Endometrial microvascular endothelial cells (primary cell): ENCODE measurements around the gene CALM1. TPM values are rescaled to one million over a fixed set of nuclear protein-coding genes. Genes with fewer than 3 reads are reported as not detected.
"Not testable (repeated sequence)": the region's sequence is repeated elsewhere in the genome, so short reads cannot be mapped to it uniquely, and the experiment has no call there.

Source experiments
- in situ Hi-C: cut with HindIII; loops from 2 replicates; pipeline ENCODE4 v1.10.0; 2017; ENCODE audit warnings: low sequenced_read_pairs, low pct_unique_long_range_greater_than_20kb; ENCODE audit errors: inconsistent ontology term
- total RNA-seq: library from RNA; depleted of rRNA; stranded (reverse); fragments of >200 nt; gene quantifications from one replicate; pipeline ENCODE4 v1.2.3, GENCODE V29; 2015; ENCODE audit errors: inconsistent ontology term

Gene CALM1
- total RNA-seq, 1 donor from 2014 or later: 452 TPM

GRCh38 chr14:90382491-90383125 is 14.2 kb upstream of the CALM1 start:
- in situ Hi-C loops: no loop called here

DNA sequence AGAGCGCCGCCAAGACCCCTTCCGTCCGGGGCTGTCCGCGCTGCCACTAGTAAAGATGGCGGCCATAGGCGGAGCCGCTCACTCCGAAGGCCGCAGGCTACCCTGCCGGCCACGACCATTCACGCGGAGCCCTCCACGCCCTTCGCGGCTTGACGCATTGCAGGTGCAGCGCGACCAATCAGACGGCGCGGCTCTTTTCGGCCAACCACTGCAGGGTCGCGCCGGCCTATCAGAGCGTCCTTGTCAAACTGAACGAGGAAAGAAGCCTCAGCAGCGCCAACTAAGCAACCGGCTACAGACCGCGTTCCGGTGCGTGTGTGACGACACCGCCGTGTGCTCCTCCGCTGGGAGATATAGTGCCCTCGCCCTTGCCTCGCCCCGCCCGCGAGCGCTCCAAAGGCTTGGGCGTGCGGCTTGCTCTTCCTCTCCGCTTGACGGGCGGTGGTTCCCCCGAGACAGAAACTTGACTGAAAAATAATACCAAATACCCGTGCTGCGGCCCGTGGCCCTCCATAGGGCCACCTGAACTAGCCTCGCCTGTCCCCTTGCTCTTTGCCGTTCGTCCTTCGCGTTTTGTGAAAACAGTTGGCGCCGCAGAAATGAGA is 13.6 kb upstream of the CALM1 start:
- in situ Hi-C loops: no loop called here

- in situ Hi-C loops: no loop called here
Measured at GRCh38 chr14:90383731-90384542, 12.9 kb upstream of the CALM1 start.

DNA sequence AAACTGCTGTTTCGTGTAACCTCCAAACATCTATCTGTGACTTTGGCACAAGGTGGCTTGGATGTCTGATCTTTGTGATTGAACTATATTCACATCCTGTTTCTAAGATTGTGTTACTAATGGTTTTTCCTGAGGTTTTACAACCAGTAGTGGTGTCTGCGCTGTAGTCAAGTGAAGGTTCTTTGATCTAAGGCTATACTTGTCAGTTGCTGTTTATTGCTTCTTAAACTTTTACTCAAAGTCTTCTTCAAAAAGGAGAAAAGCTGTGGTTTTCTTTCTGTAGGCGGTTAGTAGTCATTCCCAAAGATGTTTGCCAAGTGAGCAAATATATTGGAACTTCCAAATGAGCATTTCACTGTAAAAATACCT is 12.3 kb upstream of the CALM1 start:
- in situ Hi-C loops: no loop called here

DNA sequence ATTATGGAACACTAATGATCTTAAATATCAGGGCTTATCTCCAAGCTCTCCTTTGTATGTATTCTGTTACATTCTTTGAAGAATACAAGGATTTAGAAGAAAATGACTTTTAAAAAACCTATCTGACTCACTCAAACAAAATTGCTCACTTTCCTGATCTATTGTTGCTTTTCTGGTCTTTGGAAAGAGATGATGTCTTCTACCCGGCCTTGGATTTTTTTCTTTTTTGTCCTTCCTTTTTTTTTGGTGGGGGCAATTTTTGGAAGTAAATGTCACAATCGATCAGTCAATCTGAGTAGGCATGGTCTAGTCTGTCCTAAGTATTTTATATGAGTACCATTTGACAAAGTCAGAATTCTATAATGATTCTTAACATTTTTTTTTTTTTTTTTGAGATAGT is 10.5 kb upstream of the CALM1 start:
- in situ Hi-C loops: no loop called here

DNA sequence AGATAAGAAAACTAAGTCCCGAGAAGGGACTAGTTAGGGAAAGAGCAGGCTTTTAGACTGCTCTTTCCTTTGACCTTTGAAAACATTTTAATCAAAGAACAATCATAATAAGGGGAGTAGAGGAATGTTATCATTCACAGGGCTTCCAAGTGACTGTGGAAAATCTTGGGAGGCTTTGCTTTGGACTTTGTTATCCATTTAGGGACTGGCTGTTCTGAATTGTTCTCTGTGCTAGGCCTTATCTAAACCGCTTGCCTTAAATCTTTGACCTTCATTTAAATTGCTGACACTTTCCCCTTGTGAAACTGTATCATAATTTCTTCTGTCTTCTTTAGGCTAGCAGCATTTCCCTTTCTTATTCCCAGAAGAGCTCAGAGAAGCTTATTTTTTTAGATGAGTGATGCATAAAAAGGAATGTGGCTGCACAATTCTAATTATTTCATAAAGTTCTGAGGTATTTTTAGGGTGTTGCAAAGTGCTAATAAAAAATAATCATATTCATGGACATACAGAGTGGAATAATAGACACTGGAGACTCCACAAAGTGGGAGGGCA is 9.5 kb upstream of the CALM1 start:
- in situ Hi-C loops: no loop called here

GRCh38 chr14:90388437-90388836 is 8.4 kb upstream of the CALM1 start:
- in situ Hi-C loops: no loop called here

- in situ Hi-C loops: no loop called here
Measured at GRCh38 chr14:90388982-90389381, 7.8 kb upstream of the CALM1 start.

GRCh38 chr14:90393966-90394365 is 2.9 kb upstream of the CALM1 start:
- in situ Hi-C loops: no loop called here

DNA sequence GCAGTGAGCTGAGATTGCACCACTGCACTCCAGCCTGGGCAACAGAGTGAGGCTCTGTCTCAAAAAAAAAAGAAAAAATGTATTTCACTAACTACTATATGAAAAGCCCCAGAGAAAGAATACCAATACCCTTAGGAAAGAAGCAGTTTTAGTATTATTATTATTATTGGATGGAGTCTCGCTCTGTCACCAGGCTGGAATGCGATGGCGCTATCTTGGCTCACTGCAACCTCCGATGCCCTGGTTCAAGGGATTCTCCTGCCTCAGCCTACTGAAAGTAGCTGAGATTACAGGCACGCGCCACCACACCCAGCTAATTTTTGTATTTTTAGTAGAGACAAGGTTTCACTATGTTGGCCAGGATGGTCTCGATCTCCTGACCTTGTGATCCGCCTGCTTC is 2.0 kb upstream of the CALM1 start:
- in situ Hi-C loops: not testable (repeated sequence)

DNA sequence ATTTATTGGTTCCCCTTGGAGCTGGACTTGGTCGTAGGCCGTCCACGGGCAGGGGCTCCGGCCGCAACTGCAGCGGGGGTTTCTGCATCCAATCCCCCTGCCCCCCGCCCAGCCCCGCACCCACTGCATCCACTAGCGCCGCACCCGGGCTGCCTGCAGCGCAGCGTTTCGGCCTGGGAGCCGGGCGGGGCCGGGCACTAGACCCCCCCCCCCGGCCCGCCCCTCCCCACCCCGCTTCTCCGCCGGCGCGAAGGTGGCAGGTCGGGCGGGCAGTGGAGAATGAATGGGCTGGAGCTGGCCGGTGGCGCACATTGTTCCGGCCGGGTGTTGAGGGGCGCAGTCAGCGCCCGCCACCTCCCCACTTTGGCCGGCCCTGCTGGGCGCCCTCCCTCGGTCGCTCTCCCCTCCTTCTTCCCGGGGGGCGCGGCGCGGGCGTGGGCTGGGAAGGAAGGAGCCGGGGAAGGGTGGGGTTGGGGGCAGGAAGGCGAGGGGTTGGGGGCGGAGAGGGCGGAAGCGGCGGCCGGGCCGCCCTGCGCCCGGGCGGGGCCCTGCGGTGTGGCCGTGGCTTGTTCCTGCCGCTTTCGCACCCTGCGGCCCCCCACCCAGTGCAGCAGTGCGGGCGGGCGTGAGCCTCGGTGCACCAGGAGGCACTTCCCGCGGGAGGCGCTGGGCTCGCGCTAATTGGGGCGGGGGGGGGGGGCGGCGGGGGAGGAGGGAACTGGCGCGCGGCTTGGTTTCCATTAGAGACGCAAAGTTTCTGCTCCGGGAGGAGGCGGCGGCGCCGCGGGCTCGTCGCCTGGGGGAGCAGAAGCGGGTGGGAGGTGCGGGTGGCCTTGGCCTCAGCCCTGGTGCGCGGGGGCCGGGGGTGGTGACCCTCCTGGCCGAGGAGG is 841 bp downstream of the CALM1 start:
- in situ Hi-C loops: no loop called here

DNA sequence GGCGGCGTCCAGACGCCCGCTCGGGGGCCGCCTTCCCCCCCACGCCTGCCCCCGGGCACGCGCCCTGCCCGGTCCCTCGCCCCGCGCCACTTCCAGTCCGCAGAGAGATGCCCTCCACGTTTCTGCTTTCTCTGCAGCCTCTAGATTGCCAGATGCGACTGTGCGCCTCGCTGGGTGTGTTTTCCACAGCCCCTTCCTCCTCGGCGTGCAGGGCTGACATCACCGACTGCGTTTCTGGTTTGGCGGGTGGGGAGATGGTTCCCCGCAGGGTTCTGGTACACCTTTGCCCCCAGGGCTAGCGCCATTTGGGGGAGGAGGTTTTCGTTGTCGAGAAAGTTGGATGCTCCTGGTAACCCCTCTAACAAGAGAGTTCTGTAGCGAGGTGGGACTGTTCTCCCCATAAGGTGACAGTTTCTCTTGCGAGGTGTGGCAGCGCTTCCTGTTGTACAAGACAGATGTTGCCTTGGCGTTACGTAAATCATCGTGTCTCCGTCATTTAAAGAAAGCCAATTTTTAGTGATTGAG is 1.5 kb downstream of the CALM1 start:
- in situ Hi-C loops: no loop called here

DNA sequence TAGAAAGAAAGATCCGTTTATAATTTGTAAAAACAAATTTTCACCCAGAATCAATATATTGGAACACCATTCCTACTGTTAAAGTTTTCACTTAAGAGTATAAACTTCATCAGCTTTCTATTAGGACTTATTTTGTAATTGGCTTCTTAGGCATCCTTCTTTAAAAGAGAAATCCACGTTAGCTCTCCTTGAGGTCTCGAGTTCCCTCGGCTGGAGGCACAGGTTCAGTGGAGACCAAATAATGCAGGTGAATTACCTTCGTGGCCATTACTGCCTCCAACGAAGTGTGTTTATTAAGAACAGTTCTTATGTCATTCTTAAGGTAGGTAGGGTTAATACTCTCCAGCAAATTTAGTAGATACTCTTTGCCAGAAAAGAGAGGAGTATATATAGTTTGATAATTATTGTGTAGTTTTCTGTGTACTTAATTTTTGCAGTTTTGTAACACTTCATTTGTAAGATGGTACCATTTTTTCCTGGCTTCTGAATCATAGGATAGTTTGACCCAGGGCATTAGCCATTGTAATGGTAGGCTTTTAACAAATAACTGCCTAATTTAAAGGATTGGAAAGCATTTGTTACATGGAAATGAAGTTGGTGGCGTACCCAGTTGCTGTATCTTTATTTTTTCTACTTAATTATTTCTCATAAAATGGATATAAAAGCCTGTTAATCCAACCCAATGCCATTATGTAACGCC is 2.2 kb downstream of the CALM1 start:
- in situ Hi-C loops: no loop called here

GRCh38 chr14:90399541-90400444 is 3.0 kb downstream of the CALM1 start:
- in situ Hi-C loops: loop anchor here (25.0 kb wide), 1 partner anchor 313 kb away; no protein-coding TSS in a partner anchor

GRCh38 chr14:90400904-90401561 is 4.2 kb downstream of the CALM1 start:
- in situ Hi-C loops: loop anchor here (25.0 kb wide), 1 partner anchor 311 kb away; no protein-coding TSS in a partner anchor

GRCh38 chr14:90402016-90402415 is 5.2 kb downstream of the CALM1 start:
- in situ Hi-C loops: loop anchor here (25.0 kb wide), 1 partner anchor 310 kb away; no protein-coding TSS in a partner anchor
